Retina (tissue), 1 donor: ENCODE measurements around the gene MROH7.
A peak's percentile ranks its signal among the peaks of the same experiment; 100 is the strongest.
"Not testable (repeated sequence)": the region's sequence is repeated elsewhere in the genome, so short reads cannot be mapped to it uniquely, and the experiment has no call there.

ENCODE experiments used
- DNase-seq: peaks from one replicate; pipeline ENCODE4 v3.0.0-alpha.2; 2016

MROH7 gene

DNA sequence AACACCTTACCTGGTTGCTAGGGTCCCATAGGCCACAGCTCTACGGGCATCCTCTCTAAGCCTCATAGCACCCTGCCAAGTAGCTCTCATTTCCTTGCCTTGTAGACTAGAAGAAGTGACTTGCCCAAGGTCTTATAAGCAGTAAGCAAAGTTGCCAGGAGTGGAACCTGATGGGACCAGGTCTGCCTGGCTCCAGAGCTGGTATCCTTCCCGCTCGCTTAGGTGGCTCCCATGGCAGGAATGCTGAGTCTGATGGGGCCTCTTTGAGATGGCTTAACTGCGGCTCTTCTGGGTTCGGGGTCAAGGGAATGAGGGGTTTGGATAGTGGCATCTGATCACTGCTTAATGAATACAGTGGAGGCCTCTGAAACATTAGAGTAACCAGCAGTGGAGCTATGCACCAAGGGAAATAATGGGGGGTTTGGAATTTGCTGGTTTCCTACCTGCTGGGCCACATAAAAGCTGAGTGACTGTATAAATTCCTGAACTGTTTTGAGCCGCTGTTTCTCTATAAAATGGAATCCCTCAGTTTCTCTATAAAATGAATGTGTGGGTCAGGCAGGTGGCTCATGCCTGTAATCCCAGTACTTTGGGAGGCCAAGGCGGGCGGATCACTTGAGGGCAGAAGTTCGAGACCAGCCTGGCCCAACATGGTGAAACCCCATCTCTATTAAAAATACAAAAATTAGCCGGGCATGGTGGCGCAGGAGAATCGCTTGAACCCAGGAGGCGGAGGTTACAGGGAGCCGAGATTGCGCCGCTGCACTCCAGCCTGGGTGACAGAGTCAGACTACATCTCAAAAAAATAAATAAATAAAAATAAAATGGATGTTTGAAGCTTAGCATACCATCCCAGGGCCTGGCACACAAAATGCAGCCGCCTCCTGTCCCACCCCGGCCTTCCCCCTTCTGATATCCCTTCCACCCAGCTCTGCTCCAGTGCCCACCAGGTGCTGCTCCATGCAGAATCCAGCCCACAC is 30.7 kb upstream of the MROH7 start:
- no peak for DNase-seq

DNA sequence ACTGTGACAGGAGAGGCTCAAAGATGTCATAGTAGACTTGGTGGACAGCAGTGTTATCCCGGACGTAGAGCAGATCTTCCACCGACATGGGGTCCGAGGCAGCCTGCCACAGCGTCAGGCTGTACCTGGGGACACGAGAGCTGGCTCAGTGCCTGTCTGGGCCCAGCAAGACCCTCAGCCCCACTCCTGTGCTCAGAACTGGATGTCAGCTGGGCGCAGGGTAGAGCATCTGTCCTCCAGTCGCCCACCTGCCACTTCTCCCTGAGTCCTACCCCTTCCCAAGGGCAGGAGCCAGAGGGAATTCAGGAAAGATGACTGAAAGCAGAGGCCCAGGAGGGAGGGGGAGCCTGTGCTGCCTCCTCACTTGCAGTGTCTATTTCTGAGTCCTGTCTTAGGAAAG is 30.0 kb upstream of the MROH7 start:
- no peak for DNase-seq

DNA sequence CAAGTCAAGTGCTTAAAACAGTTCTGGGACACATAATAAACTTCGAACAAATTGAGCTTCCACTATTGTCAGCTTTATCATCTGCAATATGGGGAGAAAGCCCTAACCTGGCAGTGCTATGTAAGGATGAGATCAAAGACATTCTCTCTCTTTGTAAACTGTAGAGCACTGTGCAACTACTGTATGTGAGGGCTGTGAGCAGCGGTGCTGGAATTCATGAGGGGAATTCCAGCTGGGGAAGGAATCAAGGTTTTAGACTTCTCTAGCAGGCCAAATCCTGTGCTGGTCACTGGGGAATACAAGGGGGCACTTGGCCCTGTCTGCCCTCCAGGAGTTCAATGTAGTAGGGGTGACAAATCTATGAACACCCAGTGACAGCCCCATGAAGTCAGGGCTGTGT is 27.6 kb upstream of the MROH7 start:
- no peak for DNase-seq

DNA sequence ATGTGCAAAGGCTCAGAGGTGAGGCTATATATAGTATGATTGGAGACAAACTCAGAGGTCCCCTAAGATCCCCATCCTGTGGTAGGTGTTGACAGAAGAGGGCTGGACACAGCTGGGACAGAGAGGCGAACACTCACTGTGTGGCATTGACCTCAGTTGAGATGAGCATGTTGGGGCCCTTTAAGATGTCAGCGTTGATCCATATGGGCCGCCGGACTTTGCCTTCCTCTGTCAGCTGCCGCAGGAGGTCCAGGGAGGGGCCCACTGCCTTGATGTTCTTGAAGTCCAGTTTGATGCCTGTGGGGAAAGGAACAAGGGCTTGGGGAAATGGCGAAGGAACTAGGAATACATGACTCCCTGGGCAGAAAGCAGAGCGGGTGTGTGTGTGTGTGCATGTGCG is 27.0 kb upstream of the MROH7 start:
- DNase-seq = no peak

DNA sequence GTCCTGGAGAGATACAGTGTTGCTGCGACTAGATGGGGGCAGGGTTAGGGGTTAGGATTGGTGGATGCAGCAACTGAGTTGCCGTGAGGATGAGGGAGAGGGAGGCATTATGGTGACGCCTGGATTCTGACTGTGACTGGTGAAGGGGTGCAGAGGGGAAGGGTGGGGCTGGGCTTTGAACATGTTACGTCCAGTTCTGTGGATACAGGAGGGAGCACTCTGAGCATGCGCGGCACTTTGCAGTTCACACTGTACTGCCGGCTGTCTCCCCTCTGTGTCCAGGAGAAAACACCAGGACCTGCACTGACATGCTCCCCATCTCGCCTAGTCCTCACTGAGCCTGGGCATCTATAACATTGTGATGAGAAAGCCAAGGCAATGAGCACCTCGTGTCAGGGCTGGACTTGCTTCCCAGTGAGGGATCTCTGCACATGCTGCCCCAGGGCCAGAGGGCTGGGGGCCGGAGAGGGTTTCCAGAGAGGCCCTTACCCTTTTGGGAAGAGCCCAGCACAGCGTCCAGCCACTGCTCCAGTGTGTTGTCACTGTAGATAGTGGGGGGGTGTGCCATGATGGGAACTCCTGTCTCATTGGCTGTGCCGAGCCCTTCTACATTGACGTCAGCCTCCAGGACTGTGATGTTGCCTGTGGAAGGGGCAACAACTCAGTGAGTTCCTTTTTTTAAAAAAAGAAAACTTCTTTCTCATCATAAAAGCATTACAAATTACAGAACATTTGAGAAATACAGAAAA is 25.9 kb upstream of the MROH7 start:
- no peak for DNase-seq

DNA sequence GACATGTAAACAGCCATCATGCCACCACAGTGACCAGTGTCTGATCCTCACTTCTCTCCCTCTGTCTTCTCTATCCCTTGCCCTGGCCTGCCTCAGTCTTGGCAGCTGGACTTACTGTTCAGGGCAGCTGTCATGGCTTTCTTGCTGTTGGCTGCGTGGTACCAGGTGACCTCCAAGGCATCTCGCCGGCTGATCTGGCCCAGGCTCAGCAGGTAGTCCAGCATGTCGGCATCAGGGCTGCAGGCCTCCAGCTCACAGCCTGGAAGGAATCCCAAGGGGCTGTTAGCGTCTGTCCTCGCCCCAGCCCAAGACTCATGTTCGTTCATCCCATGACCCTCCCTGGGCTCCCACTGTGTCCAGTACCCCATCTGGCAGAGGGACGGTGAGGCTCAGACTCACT is 21.8 kb upstream of the MROH7 start:
- DNase-seq = peak; percentile 47

DNA sequence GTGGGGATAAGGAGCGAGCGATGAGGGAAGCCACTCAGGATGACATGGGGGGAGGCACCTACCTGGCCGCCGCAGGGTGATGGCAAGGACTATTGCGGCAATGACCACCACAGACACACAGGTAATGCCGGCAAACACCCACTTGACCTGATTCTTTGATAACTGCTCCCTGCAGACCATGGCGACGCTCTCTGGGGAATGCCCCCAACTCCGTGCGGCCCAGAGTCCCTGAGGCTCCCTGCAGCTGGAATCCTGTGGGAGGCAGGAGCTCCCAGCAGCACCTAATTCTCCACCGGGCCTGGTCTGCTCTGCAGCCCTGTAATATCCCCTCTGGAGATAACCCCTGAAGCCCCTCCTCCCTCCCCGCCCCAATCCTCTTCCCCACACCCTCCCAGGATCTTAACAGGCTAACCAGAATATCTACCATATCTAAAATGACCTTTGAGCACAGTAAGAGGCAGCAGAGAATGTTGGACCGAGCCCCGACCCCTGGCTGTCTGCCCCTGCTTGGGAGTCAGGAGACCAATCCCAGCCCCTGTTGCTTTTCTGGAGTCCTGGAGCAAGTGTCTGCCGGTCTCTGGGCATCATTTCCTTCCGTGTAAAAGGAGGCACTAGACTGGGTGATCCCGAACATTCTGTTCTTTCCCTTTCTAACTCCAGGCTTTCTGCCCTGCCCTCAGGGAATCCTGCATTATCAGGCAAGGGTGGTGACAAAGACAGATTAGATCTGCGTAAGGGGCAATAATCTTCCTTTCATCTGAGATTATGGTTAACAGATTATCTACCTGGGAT is 18.2 kb upstream of the MROH7 start, which contains the start of gene FAM151A:
Gene FAM151A (minus strand): TSS at position 310 of the 792 bp plus-strand sequence. CDS start 130 bp downstream, at position 180.
- DNase-seq = no peak

DNA sequence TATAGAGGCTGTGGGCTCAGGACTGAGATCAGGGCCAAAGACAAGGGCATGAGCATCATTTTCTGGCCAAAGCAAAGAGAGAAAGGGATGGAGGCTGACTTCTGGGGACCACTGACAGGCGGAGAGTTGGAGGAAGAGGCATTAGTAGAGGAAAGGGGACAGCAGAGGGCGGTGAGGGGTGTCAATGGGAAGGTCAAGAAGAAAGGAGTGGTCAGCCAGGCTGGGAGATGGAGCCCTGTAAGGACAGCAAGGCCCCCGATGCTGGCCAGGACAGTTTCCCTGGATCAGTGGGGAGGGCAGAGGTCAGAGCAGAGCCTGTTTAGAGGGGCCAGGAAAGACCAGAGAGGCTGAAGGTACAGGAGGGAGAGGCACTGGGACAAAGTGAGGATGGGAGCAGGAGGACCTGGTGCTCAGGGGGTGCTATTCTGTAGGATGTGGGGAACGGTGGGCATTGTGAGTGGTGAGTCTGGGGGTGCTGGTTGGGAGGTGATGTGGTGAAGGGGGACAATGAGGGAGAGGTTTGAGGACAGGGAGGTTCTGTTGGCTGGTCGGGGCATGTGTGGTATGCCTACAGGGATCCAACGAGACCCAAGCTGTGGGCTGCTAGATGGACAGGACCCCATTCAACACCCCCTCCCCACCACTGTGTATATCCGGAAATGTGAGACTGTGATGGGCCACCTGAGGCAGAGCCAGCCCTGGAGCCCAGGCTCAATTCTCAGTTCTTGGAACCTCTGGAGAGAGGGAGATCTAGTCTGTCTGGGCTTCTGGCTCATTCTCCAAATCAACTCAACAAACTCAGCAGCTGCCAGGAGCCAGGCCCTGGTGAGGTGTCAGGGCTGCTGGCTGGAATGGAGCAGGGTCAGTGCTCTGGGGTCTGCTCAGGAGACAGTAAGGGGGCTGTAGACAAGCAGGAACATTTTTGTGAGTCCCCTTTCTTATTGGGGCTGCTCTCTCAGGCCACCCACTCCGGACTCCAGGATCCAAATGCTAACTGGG is 16.8 kb upstream of the MROH7 start:
- no peak for DNase-seq

DNA sequence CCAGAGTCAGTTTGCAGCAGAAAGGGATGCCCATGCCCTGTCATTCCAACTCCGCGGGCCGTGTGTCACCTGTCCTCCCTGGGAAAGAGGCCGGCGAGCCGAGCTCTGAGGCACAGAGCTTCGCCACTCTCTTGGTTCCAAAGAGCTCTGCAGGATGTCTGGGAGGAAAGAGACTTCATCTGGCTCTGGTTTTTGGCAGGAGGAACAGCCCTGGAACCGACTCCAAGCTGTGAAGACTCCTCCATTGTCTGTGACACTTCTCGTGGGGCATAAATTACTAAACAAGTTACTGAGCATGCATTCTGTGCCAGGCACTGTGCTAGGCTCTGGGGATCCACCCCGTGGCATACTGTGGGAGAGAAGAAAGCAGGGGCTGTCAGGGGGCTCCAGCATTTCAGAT is 14.4 kb upstream of the MROH7 start:
- DNase-seq = no peak

DNA sequence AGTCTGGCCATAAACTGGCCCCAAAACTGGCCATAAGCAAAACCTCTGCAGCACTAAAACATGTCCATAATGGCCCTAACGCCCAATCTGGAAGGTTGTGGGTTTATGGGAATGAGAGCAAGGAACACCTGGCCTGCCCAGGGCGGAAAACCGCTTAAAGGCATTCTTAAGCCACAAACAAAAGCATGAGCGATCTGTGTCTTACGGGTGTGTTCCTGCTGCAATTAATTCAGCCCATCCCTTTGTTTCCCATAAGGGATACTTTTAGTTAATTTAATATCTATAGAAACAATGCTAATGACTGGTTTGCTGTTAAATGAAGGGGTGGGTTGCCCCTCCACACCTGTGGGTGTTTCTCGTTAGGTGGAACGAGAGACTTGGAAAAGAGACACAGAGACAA is 5.8 kb upstream of the MROH7 start:
- DNase-seq = not testable (repeated sequence)

DNA sequence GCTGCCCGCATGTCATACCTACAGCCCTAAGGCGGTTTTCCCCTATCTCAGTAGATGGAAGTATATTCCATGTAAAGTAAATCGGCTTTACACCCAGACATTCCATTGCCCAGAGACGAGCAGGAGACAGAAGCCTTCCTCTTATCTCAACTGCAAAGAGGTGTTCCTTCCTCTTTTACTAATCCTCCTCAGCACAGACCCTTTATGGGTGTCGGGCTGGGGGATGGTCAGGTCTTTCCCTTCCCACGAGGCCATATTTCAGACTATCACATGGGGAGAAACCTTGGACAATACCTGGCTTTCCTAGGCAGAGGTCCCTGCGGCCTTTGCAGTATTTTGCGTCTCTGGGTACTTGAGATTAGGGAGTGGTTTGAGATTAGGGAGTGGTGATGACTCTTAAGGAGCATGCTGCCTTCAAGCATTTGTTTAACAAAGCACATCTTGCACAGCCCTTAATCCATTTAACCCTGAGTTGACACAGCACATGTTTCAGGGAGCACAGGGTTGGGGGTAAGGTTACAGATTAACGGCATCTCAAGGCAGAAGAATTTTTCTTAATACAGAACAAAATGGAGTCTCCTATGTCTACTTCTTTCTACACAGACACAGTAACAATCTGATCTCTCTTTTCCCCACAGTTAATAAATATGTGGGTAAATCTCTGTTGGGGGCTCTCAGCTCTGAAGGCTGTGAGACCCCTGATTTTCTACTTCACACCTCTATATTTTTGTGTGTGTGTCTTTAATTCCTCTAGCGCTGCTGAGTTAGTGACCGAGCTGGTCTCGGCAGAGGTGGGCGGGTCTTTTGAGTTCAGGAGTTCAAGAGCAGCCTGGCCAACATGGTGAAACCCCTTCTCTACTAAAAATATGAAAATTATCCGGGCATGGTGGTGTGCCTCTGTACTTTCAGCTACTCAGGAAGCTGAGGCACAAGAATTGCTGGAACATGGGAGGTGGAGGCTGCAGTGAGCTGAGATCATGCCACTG is 4.8 kb upstream of the MROH7 start:
- DNase-seq = not testable (repeated sequence)

DNA sequence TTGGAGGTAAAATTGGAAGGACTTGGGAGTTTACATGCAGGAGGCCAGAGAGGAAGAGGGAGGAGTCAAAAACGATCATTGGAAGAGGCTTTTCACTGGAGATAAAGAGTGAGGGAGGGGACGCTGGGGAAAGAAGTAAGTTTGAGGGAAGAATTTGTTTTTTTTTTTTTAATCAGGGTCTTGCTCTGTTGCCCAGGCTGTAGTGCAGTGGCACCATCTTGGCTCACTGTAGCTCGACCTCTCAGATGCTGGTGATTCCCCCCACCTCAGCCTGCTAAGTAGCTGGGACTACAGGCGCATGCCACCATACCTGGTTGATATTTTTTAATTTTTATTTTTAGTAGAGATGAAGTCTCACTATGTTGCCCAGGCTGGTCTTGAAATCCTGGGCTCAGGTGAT is 1.2 kb upstream of the MROH7 start:
- DNase-seq = no peak

DNA sequence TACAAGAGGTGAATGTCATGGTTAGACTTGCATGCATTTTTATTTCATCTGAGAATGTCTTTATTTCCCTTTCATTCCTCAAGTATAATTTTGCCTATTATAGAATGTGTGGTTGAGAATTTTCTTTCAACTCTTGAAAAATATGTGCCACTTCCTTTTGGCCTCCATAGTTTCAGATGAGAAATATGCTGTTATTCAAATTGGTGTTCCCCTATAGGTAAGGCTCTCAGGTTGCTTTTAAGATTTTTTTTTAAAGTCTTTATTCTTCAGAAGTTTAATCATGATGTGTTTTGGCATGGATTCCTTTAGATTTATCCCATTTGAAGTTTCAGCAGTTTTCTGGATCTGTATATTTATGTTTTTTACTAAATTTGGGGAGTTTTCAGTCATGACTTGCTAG is 2.1 kb downstream of the MROH7 start:
- DNase-seq = no peak

DNA sequence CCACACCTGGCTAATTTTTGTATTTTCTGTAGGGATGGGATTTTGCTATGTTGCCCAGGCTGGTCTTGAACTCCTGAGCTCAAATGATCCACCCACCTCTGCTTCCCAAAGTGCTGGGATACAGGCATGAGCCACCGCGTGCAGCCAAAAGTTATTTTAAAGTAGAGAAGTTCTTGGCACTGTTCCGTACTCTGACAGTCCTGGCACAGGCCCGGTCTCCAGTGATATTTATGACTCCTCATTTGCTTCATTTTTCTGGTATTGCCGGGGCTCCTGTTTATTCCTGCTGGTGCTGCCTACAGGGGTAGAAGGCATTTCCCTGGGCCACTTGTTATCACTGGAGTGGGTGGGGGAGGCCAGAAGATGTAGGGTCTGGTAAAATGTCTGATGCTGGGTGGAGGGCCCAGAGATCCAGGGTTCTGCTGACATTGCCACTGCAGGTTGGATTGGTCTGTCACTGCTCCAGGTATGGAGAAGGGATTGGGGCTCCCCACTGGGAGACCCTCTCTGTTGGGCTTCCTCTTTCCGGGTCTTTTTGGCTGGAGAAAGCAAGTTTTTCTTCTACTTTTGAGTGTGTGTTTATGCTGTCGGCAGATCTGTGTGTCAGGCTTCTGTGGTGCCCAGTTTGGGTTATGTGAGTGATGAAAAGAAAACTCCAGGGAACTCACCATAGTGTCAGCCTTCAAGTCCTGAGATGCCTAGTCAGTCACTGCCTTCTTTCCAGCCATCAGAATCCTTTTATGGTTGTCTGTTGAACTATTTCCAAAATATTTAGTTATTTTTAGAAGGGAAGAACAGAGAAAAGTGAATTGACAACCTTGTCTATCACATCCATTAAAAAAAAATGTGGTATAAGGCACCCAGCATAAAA is 4.5 kb downstream of the MROH7 start:
- no peak for DNase-seq

DNA sequence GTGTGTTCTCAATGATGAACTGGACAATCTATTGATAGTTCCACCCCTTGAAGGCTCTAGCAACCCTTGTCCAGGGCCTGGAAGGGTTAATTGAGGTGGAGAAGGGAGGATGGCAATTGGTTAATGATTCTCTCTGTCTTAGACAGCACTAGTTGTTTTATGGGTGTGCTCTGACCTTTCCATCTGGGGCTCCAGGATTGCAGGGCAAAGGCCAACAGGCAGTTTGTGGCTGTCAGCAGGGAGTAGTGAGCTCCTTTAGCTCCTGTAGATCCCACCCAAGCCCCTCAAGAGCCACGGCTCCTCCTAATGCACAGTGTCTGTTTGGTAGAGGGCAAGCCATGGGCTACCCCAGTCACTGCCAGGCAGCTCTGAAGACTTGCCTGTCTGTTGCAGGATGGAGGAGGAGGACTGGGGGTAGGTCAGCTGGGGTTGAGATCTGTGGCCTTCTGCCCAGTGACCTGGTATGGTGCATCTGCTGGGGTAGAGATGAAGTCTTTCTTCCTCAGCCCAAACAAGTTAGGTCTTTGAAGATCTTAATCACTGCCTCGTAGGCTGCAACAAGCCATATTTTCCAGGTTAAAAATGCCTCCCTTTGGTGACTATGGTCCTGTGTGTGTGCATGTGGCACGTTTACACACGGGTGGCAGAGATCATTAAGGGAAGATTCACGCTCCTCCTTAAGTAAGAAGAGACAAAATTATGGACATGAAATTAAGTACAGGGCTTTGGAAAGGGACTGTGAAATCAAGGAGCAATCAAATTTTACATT is 7.7 kb downstream of the MROH7 start:
- DNase-seq = no peak

DNA sequence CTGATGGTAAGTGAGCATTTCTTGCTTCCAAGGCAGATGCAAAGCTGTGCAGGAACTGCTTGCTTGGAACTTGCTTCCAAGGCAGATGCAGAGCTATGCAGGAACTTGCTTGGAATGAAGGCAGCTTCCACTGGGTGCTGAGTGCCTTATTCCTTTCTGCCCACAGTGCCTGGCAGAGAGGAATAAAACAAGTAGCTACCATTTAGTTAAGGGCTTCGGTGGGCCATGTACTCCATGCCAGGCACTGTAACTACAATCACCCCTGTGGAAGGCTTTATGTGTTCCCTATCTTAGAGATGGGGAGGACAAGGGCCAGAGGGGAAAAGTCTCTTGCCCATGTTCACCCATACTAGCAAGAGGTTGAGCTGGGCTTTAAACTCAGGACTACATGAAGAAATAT is 8.3 kb downstream of the MROH7 start:
- no peak for DNase-seq

DNA sequence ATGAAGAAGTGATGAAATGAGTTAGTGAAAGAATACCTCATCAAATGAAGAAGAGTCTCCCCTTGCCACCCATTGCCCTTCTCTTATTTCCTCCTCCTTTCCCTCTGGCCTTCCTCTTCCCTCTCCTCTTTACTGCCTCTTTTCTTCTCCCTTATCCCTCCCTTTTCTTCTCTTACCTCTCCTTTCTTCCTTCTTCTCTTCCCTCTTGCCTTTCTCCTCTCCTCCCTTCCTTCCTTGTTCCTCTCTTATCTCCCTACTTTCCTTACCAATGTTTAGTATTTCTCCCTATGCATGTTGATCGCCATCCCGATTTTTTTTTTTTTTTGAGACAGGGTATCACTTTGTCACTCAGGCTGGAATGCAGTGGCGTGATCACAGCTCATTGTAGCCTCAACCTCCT is 8.8 kb downstream of the MROH7 start:
- no peak for DNase-seq

DNA sequence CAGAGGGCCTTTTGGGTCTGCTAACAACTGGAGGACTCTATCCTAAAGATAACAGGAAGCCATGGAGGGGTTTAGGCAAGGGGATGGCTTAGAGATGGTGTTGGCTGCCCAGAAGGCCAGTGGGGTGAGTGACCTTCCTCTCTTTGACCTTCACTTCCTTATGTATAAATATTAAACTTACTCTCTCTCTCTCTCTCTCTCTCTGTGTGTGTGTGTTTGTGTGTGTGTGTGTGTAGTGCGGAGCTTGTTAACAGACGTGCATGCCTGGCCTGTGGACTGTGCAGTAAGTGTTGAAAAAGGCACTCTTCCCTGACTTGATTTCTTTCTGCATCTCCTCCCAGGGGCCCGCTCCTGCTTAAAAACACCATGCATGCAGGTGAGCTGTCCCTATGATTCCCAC is 10.0 kb downstream of the MROH7 start:
- DNase-seq = no peak

DNA sequence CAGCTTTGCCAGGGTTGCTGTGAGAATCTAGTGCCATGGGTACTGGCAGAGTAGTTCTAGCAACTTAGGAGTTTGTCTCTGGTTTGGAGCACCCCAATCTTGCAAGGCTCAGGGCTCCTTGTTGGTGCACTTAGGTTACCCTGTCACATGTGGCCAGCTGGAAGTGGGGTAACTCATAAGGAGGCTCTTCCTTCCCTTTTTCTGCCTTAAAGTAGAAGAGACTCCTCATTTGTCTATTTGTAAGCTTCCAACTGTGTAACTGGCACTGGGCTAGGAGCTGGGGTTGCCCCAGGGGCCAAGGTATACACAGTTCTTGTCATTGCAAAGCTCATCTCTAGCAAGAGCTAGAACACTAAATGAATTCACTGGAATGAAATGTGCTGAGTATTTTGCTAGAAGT is 10.6 kb downstream of the MROH7 start:
- DNase-seq = no peak
